ENCODE results near the gene DENND11.

DENND11 gene

DNA sequence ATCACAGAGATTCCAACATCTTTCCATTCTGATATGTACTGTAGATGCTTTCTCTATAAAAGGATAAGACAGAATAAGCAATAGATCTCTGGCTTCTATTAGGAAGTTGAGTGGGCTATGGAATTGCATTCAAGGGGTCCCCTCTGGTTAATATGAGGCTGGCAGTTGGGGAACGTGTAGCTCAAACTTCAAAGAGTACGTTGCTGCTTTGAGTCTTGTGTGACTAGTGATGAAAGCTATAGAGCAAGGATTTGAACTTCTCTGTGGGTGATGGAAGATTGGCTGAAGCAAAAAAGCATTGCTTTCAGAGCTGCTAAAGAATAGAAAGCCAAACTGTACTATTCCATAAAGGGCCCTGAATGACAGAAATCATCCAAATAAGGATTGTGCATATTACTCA, 12.6 kb upstream of the DENND11 start:
- Mint-ChIP-seq H3K9me3 (no peaks in the 10 kb centered on the region), H3K36me3 (peaks cover 2% of the 10 kb centered on the region), H3K27ac (no peak overlapping the region), H3K4me1 (peaks cover 4% of the 10 kb centered on the region), H3K4me3 (no peak overlapping the region), H3K27me3 (no peaks in the 10 kb centered on the region)

DNA sequence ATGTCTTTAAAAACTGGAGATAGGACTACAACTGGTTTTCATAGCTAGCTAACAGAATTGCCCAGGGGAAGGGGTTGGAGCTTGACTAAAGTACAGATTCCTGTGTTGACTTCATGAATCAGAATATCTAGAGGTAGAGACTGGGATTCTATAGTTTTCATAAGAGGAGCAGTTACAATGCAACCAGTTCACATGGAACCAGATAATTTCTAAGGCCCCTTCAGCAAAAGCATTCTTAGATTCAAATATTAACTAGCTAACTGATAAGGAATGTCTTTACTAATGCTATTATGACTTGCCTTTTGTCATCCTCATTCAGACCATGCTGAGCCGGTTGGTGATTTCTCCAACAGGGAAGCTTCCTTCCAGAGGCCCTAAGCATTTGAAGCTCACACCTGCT, 11.9 kb upstream of the DENND11 start:
- Mint-ChIP-seq H3K27me3 (no peaks in the 10 kb centered on the region), H3K27ac (no peak overlapping the region), H3K36me3 (peaks cover 2% of the 10 kb centered on the region), H3K4me3 (no peak overlapping the region), H3K9me3 (no peaks in the 10 kb centered on the region), H3K4me1 (peaks cover 4% of the 10 kb centered on the region)

DNA sequence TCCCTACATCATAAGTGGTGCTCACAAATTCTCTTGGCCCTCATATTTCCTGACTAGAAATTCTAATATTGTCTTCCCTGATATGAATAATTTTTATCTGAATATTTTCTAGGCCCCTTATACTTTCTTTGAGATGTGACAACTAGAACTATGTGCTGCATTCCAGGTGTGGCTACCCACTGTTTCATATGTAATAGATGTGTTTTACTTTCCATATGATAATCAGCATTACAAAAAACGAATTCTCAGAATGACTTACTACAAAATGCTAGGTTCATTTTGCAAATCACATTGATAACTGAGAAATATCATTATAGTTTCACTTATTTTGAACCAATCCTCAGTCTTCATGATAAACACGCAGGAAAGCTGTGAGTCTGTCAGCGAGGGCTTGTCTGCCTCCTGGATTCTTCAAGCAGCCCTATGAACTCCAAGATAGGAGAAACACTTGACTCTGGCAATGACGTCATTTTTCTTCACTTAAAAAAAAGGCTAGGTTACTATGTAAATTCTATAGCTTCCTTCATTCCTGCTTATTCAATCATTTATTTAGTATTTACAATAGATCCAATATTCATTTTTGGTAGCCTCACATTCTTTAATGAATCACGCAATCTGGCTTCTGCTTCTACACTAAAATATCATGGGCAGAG, 10.8 kb upstream of the DENND11 start:
- H3K27ac Mint-ChIP-seq, result no peak overlapping the region
- peaks cover 4% of the 10 kb centered on the region for H3K4me1 Mint-ChIP-seq
- no peaks in the 10 kb centered on the region for H3K9me3 Mint-ChIP-seq
- H3K27me3 Mint-ChIP-seq, result no peaks in the 10 kb centered on the region
- no peak overlapping the region for H3K4me3 Mint-ChIP-seq
- H3K36me3 Mint-ChIP-seq, result peaks cover 2% of the 10 kb centered on the region

DNA sequence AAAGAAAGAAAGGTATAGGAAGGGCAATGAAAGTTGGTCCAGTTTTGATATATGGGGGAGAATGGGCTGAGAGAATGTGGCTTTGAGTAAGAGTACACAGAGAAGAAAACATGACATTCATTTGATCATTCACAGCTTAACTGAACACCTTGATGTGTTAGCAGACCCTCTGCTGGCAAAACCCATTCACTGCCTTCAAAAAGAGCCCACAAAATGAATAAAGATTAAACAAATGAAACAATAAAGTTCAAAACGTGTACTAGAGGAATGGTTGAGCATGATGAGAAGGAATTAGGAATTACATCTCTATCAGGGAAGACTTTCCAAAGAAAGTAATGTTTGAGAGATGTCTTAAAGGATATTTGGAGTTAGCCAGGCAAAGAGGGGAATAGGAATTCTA, 8.3 kb upstream of the DENND11 start:
- H3K4me3 Mint-ChIP-seq, result no peak overlapping the region
- peaks cover 4% of the 10 kb centered on the region for H3K4me1 Mint-ChIP-seq
- H3K27ac Mint-ChIP-seq, result no peak overlapping the region

DNA sequence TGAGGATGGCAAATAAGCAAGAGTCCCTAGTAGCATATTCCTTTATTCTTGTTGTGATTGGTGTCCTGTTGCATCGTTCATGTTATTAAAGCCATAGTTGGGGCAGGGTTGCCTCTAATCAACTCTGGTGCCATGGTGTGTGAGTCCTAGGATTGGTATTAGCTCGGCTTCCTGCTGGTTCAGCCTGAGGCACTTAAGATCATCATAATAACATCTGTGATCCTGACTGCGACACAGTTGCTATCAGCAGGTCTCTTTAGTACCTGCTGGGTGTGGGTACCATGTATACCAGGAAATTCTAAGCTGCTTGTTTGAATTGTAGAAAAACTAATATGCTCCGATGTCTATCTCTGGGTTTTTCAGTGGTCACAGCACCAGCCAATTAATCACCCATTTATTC, 7.8 kb upstream of the DENND11 start:
- Mint-ChIP-seq H3K4me3 (no peak overlapping the region), H3K9me3 (no peaks in the 10 kb centered on the region), H3K27me3 (no peaks in the 10 kb centered on the region), H3K4me1 (peaks cover 4% of the 10 kb centered on the region), H3K36me3 (no peaks in the 10 kb centered on the region), H3K27ac (no peak overlapping the region)

More for the DNA sequence above, 8.3 kb upstream of the DENND11 start:
- Mint-ChIP-seq H3K36me3 (no peaks in the 10 kb centered on the region), H3K27me3 (no peaks in the 10 kb centered on the region), H3K9me3 (no peaks in the 10 kb centered on the region)

DNA sequence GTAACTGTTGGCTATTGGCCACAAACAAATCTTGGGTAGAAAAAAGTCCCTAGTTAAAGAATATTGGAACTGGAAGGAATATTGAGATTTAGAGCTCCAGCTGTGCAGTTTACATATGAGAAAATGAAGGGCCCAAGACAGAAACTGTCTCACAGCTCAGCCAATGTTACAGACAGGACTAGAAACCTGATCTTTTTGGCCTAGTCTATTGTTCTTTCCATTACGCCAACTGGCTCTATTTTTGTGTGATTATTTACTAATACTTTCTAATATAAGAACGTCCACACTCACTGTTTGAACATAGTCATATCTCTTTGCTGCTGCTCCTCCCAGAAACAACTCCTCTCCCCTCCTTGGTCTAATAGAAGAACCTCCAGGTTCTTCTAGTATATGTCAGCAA, 7.4 kb upstream of the DENND11 start:
- H3K27ac Mint-ChIP-seq, result no peak overlapping the region
- peaks cover 4% of the 10 kb centered on the region for H3K4me1 Mint-ChIP-seq
- H3K27me3 Mint-ChIP-seq, result no peaks in the 10 kb centered on the region
- H3K4me3 Mint-ChIP-seq, result no peak overlapping the region
- H3K9me3 Mint-ChIP-seq, result no peaks in the 10 kb centered on the region
- no peaks in the 10 kb centered on the region for H3K36me3 Mint-ChIP-seq

DNA sequence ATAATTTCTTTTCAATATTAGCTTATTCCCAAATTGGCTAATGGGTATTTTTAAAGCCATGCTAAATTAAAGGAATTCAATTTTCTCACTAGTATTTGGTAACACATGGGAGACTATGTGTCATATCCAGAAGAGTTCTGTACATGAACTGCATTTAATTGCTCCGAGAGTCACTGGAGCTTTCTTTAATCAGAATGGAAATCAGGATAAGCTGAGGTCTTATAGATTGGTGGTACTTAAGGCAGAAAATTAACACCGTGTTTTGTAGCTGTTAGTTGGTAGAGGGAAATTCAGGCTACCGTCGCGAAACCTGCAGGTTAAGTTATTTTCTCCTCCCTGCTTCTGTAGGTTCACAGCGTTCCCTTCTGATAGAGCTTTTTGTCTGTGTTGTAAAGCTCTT, 6.4 kb upstream of the DENND11 start, which contains the start of gene WEE2:
Gene WEE2 (plus strand): TSS at position 3 of the 400 bp plus-strand sequence. CDS start 406 bp downstream, outside the sequence.
- Mint-ChIP-seq H3K9me3 (no peaks in the 10 kb centered on the region), H3K27ac (no peak within 1 kb of the TSS), H3K36me3 (no peaks in the 10 kb centered on the region), H3K4me1 (peaks cover 4% of the 10 kb centered on the region), H3K4me3 (no peak within 1 kb of the TSS), H3K27me3 (no peaks in the 10 kb centered on the region)

DNA sequence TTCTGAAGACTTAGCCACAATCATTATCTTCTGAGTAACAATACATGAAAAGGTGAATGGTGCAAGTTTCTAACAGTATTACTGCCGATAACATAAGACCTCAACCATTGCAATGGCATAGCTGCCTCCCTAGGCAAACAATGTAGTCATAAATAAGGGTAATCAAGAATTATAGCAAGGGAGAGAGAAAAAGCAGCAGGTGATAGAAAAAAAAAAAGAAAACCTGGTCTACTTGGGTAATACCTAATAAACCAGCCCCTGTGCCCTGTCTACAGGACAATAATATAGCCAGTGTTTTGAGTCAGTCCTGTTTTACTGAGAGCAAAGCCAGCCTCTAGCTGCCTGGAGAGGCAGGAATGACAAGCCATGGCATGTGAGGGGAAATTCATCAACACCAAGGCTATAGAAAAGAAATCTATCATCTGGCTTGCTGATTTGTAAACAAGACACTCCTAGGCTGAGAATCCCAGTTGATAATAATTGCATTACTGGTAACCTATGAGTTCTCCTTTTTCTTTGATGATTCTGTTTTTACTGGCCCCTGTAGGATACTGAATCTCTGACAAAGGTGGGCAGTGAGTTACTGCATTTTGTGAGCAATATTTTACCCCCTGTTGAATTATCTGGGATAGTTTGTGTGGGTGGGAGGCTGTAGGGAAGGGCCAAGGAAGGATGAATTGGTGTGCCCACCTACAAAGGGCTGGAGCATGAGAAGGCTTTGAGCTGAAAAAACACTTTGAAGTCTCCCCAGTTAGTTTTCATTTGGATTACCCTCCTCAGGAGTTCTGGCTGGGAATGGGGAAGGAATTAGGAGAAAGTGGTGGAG, 4.5 kb upstream of the DENND11 start:
- Mint-ChIP-seq H3K27ac (no peak overlapping the region), H3K27me3 (no peaks in the 10 kb centered on the region), H3K4me1 (peaks cover 5% of the 10 kb centered on the region), H3K9me3 (no peaks in the 10 kb centered on the region), H3K4me3 (no peak overlapping the region), H3K36me3 (no peaks in the 10 kb centered on the region)

DNA sequence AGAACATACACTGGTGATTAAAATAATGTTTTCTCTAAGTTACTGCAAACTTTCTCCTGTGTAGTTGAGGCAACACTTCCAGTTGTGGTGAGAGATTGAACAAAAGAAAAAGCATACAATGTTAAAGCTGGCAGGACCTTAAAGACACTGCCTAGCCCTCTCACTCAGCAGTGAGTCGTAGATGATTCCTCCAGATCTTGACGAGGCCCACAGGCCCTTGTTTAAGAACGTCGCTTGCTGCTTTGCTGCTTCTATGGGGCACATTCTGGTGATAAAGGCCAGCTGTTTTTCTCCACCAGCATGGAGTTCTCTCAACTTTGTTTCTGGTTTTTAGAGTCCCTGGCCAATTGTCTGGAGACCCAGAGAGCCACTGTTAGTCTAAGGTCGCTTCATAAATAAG, 2.8 kb upstream of the DENND11 start:
- no peaks in the 10 kb centered on the region for H3K27me3 Mint-ChIP-seq
- no peak overlapping the region for H3K27ac Mint-ChIP-seq

DNA sequence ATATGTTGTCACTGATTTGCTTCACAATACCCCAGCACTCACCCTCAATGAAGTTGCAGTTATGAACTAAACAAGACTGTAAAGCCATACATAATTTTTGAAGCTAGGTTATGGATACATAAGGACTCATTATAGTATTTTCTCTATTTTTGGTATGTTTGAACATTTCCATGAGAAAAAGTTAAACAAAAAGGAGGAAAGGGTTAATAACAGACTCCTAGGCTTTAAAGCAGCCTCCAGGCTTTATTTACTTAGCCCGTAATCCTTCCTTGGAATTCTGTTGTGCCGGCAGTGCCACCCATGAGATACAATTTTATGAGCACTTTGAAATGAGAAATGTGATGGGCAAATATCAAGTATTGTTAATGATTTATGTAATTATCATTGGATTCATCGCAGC, 2.1 kb upstream of the DENND11 start:
- no peaks in the 10 kb centered on the region for H3K36me3 Mint-ChIP-seq
- H3K4me3 Mint-ChIP-seq, result no peak overlapping the region
- peaks cover 25% of the 10 kb centered on the region for H3K4me1 Mint-ChIP-seq
- no peak overlapping the region for H3K27ac Mint-ChIP-seq
- no peaks in the 10 kb centered on the region for H3K27me3 Mint-ChIP-seq
- H3K9me3 Mint-ChIP-seq, result no peaks in the 10 kb centered on the region

More for the DNA sequence above, 2.8 kb upstream of the DENND11 start:
- Mint-ChIP-seq H3K4me3 (no peak overlapping the region), H3K9me3 (no peaks in the 10 kb centered on the region), H3K36me3 (no peaks in the 10 kb centered on the region), H3K4me1 (peaks cover 19% of the 10 kb centered on the region)

DNA sequence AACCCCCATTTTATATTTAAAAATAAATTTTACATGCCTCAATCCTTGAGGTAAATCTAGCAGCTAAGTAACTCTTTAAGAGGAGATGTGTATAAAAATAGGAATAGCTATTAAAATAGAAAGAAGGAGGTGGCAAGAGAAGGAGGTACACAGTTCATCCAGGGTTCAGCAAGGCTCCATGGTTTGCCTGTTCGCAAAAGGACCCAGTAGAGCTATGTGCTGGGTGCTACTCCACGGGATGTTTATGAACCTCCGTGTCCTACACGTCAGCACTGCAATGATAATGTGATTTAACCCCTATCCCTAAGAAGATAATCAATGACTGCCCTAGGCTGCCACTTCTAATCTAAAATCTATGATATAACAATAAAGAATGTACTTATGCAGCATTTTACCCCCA, 926 bp upstream of the DENND11 start:
- Mint-ChIP-seq H3K27me3 (no peaks in the 10 kb centered on the region), H3K4me3 (peak overlapping the region; percentile 82), H3K27ac (no peak overlapping the region), H3K4me1 (peaks cover 38% of the 10 kb centered on the region), H3K9me3 (no peaks in the 10 kb centered on the region), H3K36me3 (no peaks in the 10 kb centered on the region)

DNA sequence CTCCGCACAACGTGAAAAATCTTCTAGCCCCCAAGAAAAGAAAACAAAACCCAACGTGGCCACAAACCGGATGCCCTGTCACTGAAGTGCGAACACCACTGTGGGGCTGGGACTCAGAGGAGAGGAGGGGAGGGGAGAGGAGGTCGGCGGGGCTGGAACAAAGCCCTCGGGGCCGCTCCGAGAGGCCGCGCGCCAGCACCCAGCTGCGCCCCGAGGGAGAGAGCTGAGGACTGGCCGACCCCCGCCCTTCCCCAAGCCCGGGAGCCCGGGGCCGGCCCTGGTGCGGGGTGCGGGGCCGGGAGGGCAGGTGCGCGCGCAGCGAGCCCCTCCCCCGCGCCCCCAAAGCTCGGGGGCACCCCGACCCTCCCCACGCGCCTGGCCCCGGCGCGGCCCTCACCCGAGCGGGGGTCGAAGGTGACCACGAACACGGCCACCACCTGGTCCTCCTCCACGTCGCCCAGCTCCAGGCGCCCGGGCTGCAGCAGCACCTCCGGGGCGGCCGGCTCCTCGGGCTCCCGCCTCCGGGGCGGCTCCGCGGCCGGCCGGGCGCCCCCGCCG, 398 bp downstream of the DENND11 start:
- H3K27ac Mint-ChIP-seq, result peak overlapping the region; percentile 75
- H3K36me3 Mint-ChIP-seq, result no peaks in the 10 kb centered on the region
- no peaks in the 10 kb centered on the region for H3K27me3 Mint-ChIP-seq
- peaks cover 51% of the 10 kb centered on the region for H3K4me1 Mint-ChIP-seq
- peak overlapping the region; percentile 84 for H3K4me3 Mint-ChIP-seq
- H3K9me3 Mint-ChIP-seq, result no peaks in the 10 kb centered on the region

DNA sequence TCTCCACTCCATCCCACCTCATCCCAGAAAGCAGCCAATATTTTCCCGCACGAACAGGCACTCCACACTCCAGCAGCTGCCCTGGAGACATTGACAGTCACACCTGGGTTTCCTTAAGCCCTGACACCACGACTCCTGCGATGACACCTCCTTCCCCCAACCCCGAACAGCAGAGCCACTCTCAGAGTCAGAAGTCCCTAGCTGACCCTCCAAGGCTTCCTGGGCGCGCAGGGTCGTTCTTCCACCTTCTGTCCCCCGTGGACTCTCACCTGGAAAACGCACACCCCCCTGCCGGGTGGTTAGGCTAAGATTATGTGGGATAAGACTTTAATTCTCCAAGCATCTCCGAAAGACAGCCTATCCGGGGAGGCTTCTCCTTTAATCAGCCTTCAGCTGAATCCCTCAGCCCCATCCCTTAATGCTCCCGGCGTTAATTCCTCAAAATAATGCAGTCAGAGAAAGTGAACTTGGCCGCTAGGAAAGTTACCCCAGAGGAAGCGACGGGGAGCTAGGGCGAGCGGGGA, 1.1 kb downstream of the DENND11 start:
- Mint-ChIP-seq H3K36me3 (no peaks in the 10 kb centered on the region), H3K27ac (peak overlapping the region; percentile 73), H3K4me1 (peaks cover 57% of the 10 kb centered on the region), H3K27me3 (no peaks in the 10 kb centered on the region), H3K4me3 (peak overlapping the region; percentile 84), H3K9me3 (no peaks in the 10 kb centered on the region)

DNA sequence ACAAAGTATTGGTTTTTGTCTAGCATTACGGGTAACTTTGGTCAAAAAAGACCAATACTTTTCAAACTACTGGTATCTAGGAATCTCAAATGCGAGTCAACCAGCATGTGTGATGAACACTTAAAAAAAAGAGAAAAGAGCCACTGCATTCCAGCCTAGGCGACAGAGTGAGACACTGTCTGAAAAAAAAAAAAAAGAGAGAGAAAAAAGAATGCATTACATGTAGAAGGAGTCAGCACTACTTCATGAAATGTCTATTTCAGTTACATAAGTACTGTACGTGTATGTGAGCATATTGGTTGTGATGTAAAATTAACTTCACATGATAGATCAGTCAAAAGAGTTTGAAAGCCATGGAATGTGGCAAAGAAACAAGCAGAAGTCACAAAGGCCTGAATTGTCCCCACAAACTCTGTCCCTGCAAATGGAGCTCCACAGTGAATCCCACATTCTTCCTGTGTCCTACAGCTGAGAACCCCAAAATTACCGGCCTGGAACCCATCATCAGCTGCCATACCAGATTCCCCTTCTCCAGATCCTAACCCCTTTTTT, 1.6 kb downstream of the DENND11 start:
- peak overlapping the region; percentile 84 for H3K4me3 Mint-ChIP-seq
- H3K27ac Mint-ChIP-seq, result peak overlapping the region; percentile 73
- H3K27me3 Mint-ChIP-seq, result no peaks in the 10 kb centered on the region
- peaks cover 2% of the 10 kb centered on the region for H3K36me3 Mint-ChIP-seq
- peaks cover 63% of the 10 kb centered on the region for H3K4me1 Mint-ChIP-seq
- H3K9me3 Mint-ChIP-seq, result no peaks in the 10 kb centered on the region

DNA sequence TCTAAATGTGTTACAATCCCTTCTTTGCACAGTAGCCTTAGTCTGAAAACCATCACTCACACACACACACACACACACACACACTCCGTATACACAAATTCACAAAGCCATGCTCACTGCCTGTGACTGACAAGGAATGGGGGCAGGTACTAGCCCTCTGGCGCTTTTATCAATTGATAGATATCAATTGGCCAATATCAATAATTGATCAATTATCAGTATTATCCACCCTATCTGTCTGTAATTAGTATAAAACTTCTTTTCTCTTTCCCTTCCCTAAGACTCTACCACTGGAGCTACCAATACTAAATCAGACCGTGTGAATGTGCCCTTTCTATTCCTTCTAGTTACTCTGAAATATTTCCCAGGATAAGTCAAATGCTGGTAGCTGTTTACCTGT, 2.1 kb downstream of the DENND11 start:
- peaks cover 68% of the 10 kb centered on the region for H3K4me1 Mint-ChIP-seq
- H3K4me3 Mint-ChIP-seq, result peak overlapping the region; percentile 84
- H3K36me3 Mint-ChIP-seq, result peaks cover 2% of the 10 kb centered on the region
- H3K27me3 Mint-ChIP-seq, result no peaks in the 10 kb centered on the region
- H3K27ac Mint-ChIP-seq, result no peak overlapping the region
- no peaks in the 10 kb centered on the region for H3K9me3 Mint-ChIP-seq
